K562 (cell line): ENCODE data around the gene FANCG. TPM values are rescaled to one million over a fixed set of nuclear protein-coding genes. Genes with fewer than 3 reads are reported as not detected.

Experiments
- C11orf30 ChIP-seq: fragments of 450-650 bp; IDR thresholded peaks from 2 replicates; pipeline ENCODE4 v1.6.1; 2016; ENCODE audit warnings: low read depth, mild to moderate bottlenecking
- CBFB ChIP-seq: sonication (generic); formaldehyde crosslinking; IDR thresholded peaks from 2 replicates; pipeline ENCODE4 v1.4.0; 2020; ENCODE audit warnings: mild to moderate bottlenecking, missing genetic modification reagents
- CXXC5 ChIP-seq: fragments of 250-450 bp; sonication (Bioruptor Pico); IDR thresholded peaks from 2 replicates; pipeline ENCODE4 v1.8.0; 2022; ENCODE audit warnings: inconsistent platforms, mild to moderate bottlenecking, moderate library complexity
- EWSR1 ChIP-seq: fragments of 450-650 bp; IDR thresholded peaks from 2 replicates; pipeline ENCODE4 v1.6.1; 2018; ENCODE audit warnings: borderline replicate concordance, mild to moderate bottlenecking, low read depth, moderate library complexity; ENCODE audit not compliant: partially characterized antibody
- HMGN3 ChIP-seq: IDR thresholded peaks from 2 replicates; pipeline ENCODE4 v1.6.1; 2011; ENCODE audit warnings: borderline replicate concordance, low read depth, mild to moderate bottlenecking, mixed read lengths, low read length; ENCODE audit not compliant: insufficient read length; ENCODE audit errors: extremely low read depth
- RBM34 ChIP-seq: fragments of 200-400 bp; formaldehyde crosslinking; IDR thresholded peaks from 2 replicates; pipeline ENCODE4 v1.6.1; 2018; ENCODE audit warnings: low read length, borderline replicate concordance; ENCODE audit not compliant: insufficient read depth
- TCF7 ChIP-seq: sonication (generic); IDR thresholded peaks from 2 replicates; pipeline ENCODE4 v1.6.1; 2016; ENCODE audit warnings: antibody characterized with exemption, borderline replicate concordance
- YY1 ChIP-seq, 3 experiments: IDR thresholded peaks; 2 replicates each; pipeline ENCODE4 v1.6.1; 2011; ENCODE audit warnings: low read length in 2 of 3, mild to moderate bottlenecking in 2 of 3, moderate library complexity in 2 of 3, borderline replicate concordance in 1 of 3, control low read depth in 1 of 3, low read depth in 1 of 3; ENCODE audit not compliant: insufficient read depth in 3 of 3, insufficient replicate concordance in 2 of 3, control insufficient read depth in 1 of 3, insufficient read length in 1 of 3; ENCODE audit errors: extremely low read depth in 1 of 3
- ZC3H11A ChIP-seq: IDR thresholded peaks from 2 replicates; pipeline ENCODE4 v1.6.1; 2012; ENCODE audit warnings: low read depth, low read length, improper control_type of control experiment
- ZNF695 ChIP-seq: fragments of 450-650 bp; formaldehyde crosslinking; IDR thresholded peaks from 2 replicates; pipeline ENCODE4 v1.4.0; 2020; ENCODE audit warnings: mild to moderate bottlenecking, moderate library complexity
- polyA plus RNA-seq, 8 experiments: library from polyadenylated mRNA; depleted of rRNA in 4 of 8; stranded (reverse) in 5 of 8; unstranded in 3 of 8; fragments of >200 nt; fragmentation: Nextera tagmentation in 2 of 8; fragmentation: Illumina TruSeq in 1 of 8; extraction: Ambion mirVana in 2 of 8; extraction: Trizol in 1 of 8; gene quantifications; 2 replicates each; pipeline versions ENCODE4 v1.2.1 to v1.2.3, GENCODE V29; 2011 to 2014; ENCODE audit warnings: inconsistent platforms in 1 of 8, missing spikeins in 1 of 8
- total RNA-seq, 7 experiments: library from RNA; depleted of rRNA in 6 of 7; stranded (reverse); fragments of >200 nt in 6 of 7; fragmentation: Illumina TruSeq in 2 of 7; extraction: Trizol in 2 of 7; gene quantifications; 2 replicates each; pipeline versions ENCODE4 v1.2.1 to v1.2.3, GENCODE V29; 2011 to 2021; ENCODE audit warnings: low replicate concordance in 1 of 7
- TF ChIP-seq, protein P1 (sequence below): fragments of 450-650 bp; IDR thresholded peaks from 2 replicates; pipeline ENCODE4 v1.6.1; 2018; ENCODE audit not compliant: partially characterized antibody
- TF ChIP-seq, protein P2 (sequence below), 2 experiments: IDR thresholded peaks; 2 replicates each; pipeline ENCODE4 v1.6.1; 2011; ENCODE audit warnings: borderline replicate concordance in 1 of 2, control low read depth in 1 of 2, low read depth in 1 of 2, low read length in 1 of 2, mild to moderate bottlenecking in 1 of 2, mixed read lengths in 1 of 2, moderate library complexity in 1 of 2; ENCODE audit not compliant: insufficient read depth in 1 of 2, insufficient read length in 1 of 2, poor library complexity in 1 of 2, severe bottlenecking in 1 of 2; ENCODE audit errors: extremely low read depth in 1 of 2
- TF ChIP-seq, protein P3 (sequence below), 3 experiments: IDR thresholded peaks in 2 of 3; conservative IDR thresholded peaks in 1 of 3; 2 replicates each; pipeline ENCODE4 v1.5.1; 2011 to 2012; ENCODE audit warnings: low read length in 3 of 3, mild to moderate bottlenecking in 3 of 3, control low read depth in 2 of 3, improper control_type of control experiment in 1 of 3, inconsistent platforms in 1 of 3, low read depth in 1 of 3, mixed read lengths in 1 of 3, moderate library complexity in 1 of 3; ENCODE audit not compliant: insufficient read depth in 2 of 3
- TF ChIP-seq, protein P4 (sequence below), 3 experiments: fragments of 200-800 bp in 1 of 3; sonication (Bioruptor generic) in 1 of 3; sonication (generic) in 1 of 3; formaldehyde crosslinking in 1 of 3; IDR thresholded peaks; 2 replicates each; pipeline versions ENCODE4 v1.6.1 to v1.8.0; 2016 to 2022; ENCODE audit warnings: mild to moderate bottlenecking in 2 of 3, missing compliant biosample characterization in 2 of 3, missing genetic modification characterization in 2 of 3, missing genetic modification reagents in 1 of 3
- TF ChIP-seq, protein P5 (sequence below): sonication (generic); formaldehyde crosslinking; IDR thresholded peaks from 2 replicates; pipeline ENCODE4 v1.8.0; 2022; ENCODE audit warnings: mild to moderate bottlenecking, missing genetic modification reagents

Gene FANCG
- total and polyA plus RNA-seq, 9 of the 15 experiments (the other 6 are each of a cell fraction or from before 2014, with no cell fraction given): 7.5 to 43.9 (median 31.0) TPM

DNA sequence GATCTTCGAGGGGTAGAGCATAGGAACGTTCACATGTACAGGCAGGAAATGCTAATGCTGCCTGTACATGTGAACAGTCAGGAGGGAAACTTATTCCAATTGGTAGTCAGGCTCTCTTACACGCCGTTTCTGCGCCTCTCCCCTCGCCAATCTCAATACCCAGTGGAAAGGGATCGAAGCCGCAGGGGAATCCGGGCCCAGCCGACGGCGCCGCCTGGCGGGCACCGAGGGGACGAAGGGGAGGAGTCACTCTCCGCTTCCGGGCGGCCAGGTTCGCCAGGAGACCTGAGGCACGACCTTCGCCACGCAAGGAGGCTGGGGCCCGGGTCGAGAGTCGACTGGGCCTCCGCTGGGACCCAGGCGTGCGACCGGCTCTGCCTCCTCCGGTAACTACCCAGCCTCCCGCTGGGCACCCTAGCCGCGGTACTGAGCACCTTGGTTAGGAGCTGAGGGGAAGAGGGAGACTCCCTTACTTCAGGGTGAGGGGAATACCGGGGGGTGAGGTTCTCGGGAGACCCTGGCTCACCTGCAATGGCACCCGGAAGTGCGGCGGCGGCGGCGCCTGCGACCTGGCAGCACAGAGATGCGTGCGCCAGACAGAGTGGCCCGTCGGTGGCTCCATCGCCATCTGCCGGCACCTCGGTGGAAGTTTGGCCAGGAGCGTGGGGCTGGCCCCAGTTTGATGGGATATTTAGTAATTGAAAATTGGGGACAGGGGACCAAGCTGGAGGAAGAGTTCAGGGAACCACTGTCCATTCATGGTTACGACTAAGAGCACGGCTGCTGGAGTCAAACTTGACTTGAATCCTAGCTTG is 16.5 kb upstream of the FANCG start, which contains the start of gene PIGO (continued):
- TF ChIP-seq EWSR1 (no peak), RBM34 (no peak), ZC3H11A (no peak), CBFB (CRISPR knock-in tag) (no peak), C11orf30 (peak; percentile 82), HMGN3 (peak; percentile 87), ZNF695 (CRISPR knock-in tag) (no peak), YY1 (IDR thresholded peaks at IDR 0.05; ENCODE audit: borderline replicate concordance in 1 of 3, control insufficient read depth in 1 of 3, extremely low read depth in 1 of 3, insufficient read depth in 3 of 3, insufficient read length in 1 of 3, insufficient replicate concordance in 2 of 3, low read depth in 1 of 3, low read length in 2 of 3) (peak; percentile 20 to 76 (median 75)), TCF7 (no peak), CXXC5 (CRISPR knock-in tag) (peak; percentile 80)
- TF ChIP-seq, protein P1, sequence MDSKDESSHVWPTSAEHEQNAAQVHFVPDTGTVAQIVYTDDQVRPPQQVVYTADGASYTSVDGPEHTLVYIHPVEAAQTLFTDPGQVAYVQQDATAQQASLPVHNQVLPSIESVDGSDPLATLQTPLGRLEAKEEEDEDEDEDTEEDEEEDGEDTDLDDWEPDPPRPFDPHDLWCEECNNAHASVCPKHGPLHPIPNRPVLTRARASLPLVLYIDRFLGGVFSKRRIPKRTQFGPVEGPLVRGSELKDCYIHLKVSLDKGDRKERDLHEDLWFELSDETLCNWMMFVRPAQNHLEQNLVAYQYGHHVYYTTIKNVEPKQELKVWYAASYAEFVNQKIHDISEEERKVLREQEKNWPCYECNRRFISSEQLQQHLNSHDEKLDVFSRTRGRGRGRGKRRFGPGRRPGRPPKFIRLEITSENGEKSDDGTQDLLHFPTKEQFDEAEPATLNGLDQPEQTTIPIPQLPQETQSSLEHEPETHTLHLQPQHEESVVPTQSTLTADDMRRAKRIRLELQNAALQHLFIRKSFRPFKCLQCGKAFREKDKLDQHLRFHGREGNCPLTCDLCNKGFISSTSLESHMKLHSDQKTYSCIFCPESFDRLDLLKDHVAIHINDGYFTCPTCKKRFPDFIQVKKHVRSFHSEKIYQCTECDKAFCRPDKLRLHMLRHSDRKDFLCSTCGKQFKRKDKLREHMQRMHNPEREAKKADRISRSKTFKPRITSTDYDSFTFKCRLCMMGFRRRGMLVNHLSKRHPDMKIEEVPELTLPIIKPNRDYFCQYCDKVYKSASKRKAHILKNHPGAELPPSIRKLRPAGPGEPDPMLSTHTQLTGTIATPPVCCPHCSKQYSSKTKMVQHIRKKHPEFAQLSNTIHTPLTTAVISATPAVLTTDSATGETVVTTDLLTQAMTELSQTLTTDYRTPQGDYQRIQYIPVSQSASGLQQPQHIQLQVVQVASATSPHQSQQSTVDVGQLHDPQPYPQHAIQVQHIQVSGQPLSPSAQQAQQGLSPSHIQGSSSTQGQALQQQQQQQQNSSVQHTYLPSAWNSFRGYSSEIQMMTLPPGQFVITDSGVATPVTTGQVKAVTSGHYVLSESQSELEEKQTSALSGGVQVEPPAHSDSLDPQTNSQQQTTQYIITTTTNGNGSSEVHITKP: peak; percentile 80
- TF ChIP-seq, protein P2, sequence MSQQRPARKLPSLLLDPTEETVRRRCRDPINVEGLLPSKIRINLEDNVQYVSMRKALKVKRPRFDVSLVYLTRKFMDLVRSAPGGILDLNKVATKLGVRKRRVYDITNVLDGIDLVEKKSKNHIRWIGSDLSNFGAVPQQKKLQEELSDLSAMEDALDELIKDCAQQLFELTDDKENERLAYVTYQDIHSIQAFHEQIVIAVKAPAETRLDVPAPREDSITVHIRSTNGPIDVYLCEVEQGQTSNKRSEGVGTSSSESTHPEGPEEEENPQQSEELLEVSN (IDR thresholded peaks at IDR 0.05; ENCODE audit: borderline replicate concordance in 1 of 2, extremely low read depth in 1 of 2, insufficient read depth in 1 of 2, insufficient read length in 1 of 2, low read depth in 1 of 2, low read length in 1 of 2, poor library complexity in 1 of 2, severe bottlenecking in 1 of 2): peak; percentile 27 to 61
- TF ChIP-seq, protein P3, sequence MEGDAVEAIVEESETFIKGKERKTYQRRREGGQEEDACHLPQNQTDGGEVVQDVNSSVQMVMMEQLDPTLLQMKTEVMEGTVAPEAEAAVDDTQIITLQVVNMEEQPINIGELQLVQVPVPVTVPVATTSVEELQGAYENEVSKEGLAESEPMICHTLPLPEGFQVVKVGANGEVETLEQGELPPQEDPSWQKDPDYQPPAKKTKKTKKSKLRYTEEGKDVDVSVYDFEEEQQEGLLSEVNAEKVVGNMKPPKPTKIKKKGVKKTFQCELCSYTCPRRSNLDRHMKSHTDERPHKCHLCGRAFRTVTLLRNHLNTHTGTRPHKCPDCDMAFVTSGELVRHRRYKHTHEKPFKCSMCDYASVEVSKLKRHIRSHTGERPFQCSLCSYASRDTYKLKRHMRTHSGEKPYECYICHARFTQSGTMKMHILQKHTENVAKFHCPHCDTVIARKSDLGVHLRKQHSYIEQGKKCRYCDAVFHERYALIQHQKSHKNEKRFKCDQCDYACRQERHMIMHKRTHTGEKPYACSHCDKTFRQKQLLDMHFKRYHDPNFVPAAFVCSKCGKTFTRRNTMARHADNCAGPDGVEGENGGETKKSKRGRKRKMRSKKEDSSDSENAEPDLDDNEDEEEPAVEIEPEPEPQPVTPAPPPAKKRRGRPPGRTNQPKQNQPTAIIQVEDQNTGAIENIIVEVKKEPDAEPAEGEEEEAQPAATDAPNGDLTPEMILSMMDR (IDR thresholded peaks at IDR 0.05 in 2 of 3, conservative IDR thresholded peaks at IDR 0.05 in 1 of 3; ENCODE audit: insufficient read depth in 2 of 3, low read depth in 1 of 3, low read length in 3 of 3): peak; percentile 78 to 85 (median 82)
- TF ChIP-seq, protein P4, sequence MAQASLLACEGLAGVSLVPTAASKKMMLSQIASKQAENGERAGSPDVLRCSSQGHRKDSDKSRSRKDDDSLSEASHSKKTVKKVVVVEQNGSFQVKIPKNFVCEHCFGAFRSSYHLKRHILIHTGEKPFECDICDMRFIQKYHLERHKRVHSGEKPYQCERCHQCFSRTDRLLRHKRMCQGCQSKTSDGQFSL (CRISPR knock-in tag; IDR thresholded peaks at IDR 0.05): 0 out of 2 replicates have a peak, but pooled peaks have one; percentile 14
- TF ChIP-seq, protein P4 (tag; IDR thresholded peaks at IDR 0.05): no peak
- TF ChIP-seq, protein P5, sequence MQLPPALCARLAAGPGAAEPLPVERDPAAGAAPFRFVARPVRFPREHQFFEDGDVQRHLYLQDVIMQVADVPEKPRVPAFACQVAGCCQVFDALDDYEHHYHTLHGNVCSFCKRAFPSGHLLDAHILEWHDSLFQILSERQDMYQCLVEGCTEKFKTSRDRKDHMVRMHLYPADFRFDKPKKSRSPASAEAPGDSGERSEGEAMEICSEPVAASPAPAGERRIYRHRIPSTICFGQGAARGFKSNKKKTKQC (CRISPR knock-in tag): peak; percentile 79; the same call in 1 of the 2 replicates
